Epithelial cell of proximal tubule (primary cell): ENCODE results near the gene CUTA. TPM values are rescaled to one million over a fixed set of nuclear protein-coding genes. Genes with fewer than 3 reads are reported as not detected.

Experiments
- DNase-seq: peaks from one replicate; pipeline ENCODE4 v3.0.0-alpha.2; 2011; ENCODE audit warnings: low read depth
- H3K4me3 ChIP-seq: 2 replicates; pipeline ENCODE4 v1.5.1; 2011; ENCODE audit warnings: low read depth, mild to moderate bottlenecking, low read length
- CTCF ChIP-seq: conservative IDR thresholded peaks from 2 replicates; pipeline ENCODE4 v1.5.1; 2012; ENCODE audit warnings: low read depth, mild to moderate bottlenecking, low read length
- total RNA-seq: library from RNA; depleted of rRNA; stranded (reverse); fragments of >200 nt; gene quantifications from 2 replicates; pipeline ENCODE4 v1.2.3, GENCODE V29; 2015

CUTA gene
- total RNA-seq, 1 donor from 2014 or later: 273 TPM

- DNase-seq: no peak
- TF ChIP-seq CTCF: no peak
- H3K4me3 ChIP-seq: peak overlapping the region; percentile 96
Observed at GRCh38 chr6:33417128-33417902, 592 bp downstream of the CUTA start.

GRCh38 chr6:33416386-33417127, 1.4 kb downstream of the CUTA start:
- peak overlapping the region; percentile 96 for H3K4me3 ChIP-seq
- DNase-seq: no peak
- TF ChIP-seq CTCF: no peak

GRCh38 chr6:33415831-33416230, 2.1 kb downstream of the CUTA start:
- H3K4me3 ChIP-seq: peak overlapping the region; percentile 96
- TF ChIP-seq CTCF: no peak
- no peak for DNase-seq

GRCh38 chr6:33414592-33415271, 3.2 kb downstream of the CUTA start:
- H3K4me3 ChIP-seq: no peak overlapping the region
- TF ChIP-seq CTCF: peak; percentile 68
- no peak for DNase-seq

GRCh38 chr6:33413241-33414120, 4.4 kb downstream of the CUTA start:
- TF ChIP-seq CTCF: no peak
- no peak for DNase-seq
- no peak overlapping the region for H3K4me3 ChIP-seq
